Right renal pelvis (tissue), 4 donors: ENCODE measurements around the gene CEACAM21. TPM values are rescaled to one million over a fixed set of nuclear protein-coding genes. Genes with fewer than 3 reads are reported as not detected.
A peak's percentile ranks its signal among the peaks of the same experiment; 100 is the strongest.

ENCODE experiments used
- DNase-seq, 4 donors: peaks; one replicate each; pipeline ENCODE4 v3.0.0-alpha.2; 2013; ENCODE audit warnings: low read depth in 4 of 4, low spot score in 3 of 4, missing footprints in 1 of 4
- polyA plus RNA-seq, 4 donors: library from polyadenylated mRNA; unstranded; fragments of 120-200 nt; gene quantifications; one replicate each; pipeline ENCODE4 v1.2.1, GENCODE V29; 2013; ENCODE audit not compliant: insufficient read length in 4 of 4

The CEACAM21 gene
- polyA plus RNA-seq, 4 donors = 0.80 to 2.1 (median 1.3) TPM

GRCh38 chr19:41616792-41617621 is 41.0 kb downstream of the CEACAM21 start:
- peak; percentile 14 to 25 (median 14) for DNase-seq

- no peak for DNase-seq
Measured at GRCh38 chr19:41617941-41618730, 42.2 kb downstream of the CEACAM21 start.

- no peak for DNase-seq
Measured at GRCh38 chr19:41619018-41619556, 43.1 kb downstream of the CEACAM21 start.

GRCh38 chr19:41620171-41620570 is 44.2 kb downstream of the CEACAM21 start:
- no peak for DNase-seq

- no peak for DNase-seq
Measured at GRCh38 chr19:41621226-41621625, 45.3 kb downstream of the CEACAM21 start.

- DNase-seq = no peak
Measured at GRCh38 chr19:41621654-41622053, 45.7 kb downstream of the CEACAM21 start.

- DNase-seq = no peak
Measured at GRCh38 chr19:41623360-41623759, 47.4 kb downstream of the CEACAM21 start.

- no peak for DNase-seq
Measured at GRCh38 chr19:41624515-41624914, 48.5 kb downstream of the CEACAM21 start.

- no peak for DNase-seq
Measured at GRCh38 chr19:41624937-41625336, 49.0 kb downstream of the CEACAM21 start.

GRCh38 chr19:41626278-41626677 is 50.3 kb downstream of the CEACAM21 start:
- no peak for DNase-seq

GRCh38 chr19:41626877-41627276 is 50.9 kb downstream of the CEACAM21 start, which contains the start of gene CEACAM4:
Gene CEACAM4, minus strand, starts transcription at chr19:41627074. Its CDS starts 111 bp downstream, at chr19:41626963.
- DNase-seq = no peak

- DNase-seq = no peak
Measured at GRCh38 chr19:41627966-41628675, 52.2 kb downstream of the CEACAM21 start.

Other genes with a start within 250 kb of the CEACAM21 start
- 10 to 100 TPM; 24.0 to 37.9 (median 30.5) TPM for gene TGFB1, start 222.2 kb upstream of the CEACAM21 start, polyA plus RNA-seq
- gene B9D2, start 212.0 kb upstream of the CEACAM21 start, polyA plus RNA-seq = 10 to 100 TPM in 1 of 4 donors, 1 to 10 TPM in 3; 5.8 to 10.1 (median 6.3) TPM
- 10 to 100 TPM in 2 of 4 donors, 1 to 10 TPM in 2; 9.1 to 14.2 (median 10.1) TPM for gene TMEM91, start 199.6 kb upstream of the CEACAM21 start, polyA plus RNA-seq
- gene EXOSC5, start 178.8 kb upstream of the CEACAM21 start, polyA plus RNA-seq = 10 to 100 TPM; 14.3 to 21.4 (median 16.3) TPM
- 10 to 100 TPM; 26.8 to 59.4 (median 29.0) TPM for gene BCKDHA, start 178.3 kb upstream of the CEACAM21 start, polyA plus RNA-seq
- 1 to 10 TPM; 3.3 to 6.5 (median 5.3) TPM for gene B3GNT8, start 148.8 kb upstream of the CEACAM21 start, polyA plus RNA-seq
- 10 to 100 TPM; 58.2 to 62.1 (median 59.2) TPM for gene DMAC2, start 136.3 kb upstream of the CEACAM21 start, polyA plus RNA-seq
- 1 to 10 TPM; 2.3 to 6.3 (median 5.0) TPM for gene ERICH4, start 133.0 kb upstream of the CEACAM21 start, polyA plus RNA-seq
- gene CEACAM4, start 50.9 kb downstream of the CEACAM21 start, polyA plus RNA-seq = under 1 TPM in 1 of 4 donors, not detected in 3; 0.16 TPM
- gene CEACAM7, start 112.1 kb downstream of the CEACAM21 start, polyA plus RNA-seq = not detected
- under 1 TPM; 0.04 to 0.40 (median 0.07) TPM for gene CEACAM5, start 132.5 kb downstream of the CEACAM21 start, polyA plus RNA-seq
- gene CEACAM6, start 179.4 kb downstream of the CEACAM21 start, polyA plus RNA-seq = under 1 TPM; 0.12 to 0.34 (median 0.14) TPM
- gene CEACAM3, start 220.4 kb downstream of the CEACAM21 start, polyA plus RNA-seq = under 1 TPM in 1 of 4 donors, not detected in 3; 0.06 TPM